ENCODE data around the gene CPXM2.

DNA sequence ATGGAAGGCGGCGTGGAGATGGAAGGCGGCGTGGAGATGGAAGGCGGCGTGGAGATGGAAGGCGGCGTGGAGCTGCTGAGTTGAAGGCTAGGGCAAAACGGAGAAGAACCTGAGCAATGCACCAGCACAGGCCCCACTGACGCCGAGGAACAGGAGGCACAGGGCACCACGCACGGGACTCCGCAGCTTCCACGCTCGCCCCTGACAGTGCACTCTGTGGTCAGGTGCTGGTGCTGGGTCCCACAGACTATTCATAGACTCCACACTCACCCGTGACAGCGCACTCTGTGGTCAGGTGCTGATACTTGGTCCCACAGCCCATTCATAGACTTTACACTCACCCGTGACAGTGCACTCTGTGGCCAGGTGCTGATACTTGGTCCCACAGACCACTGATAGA, 34.0 kb downstream of the CPXM2 start:
- no peak for TF ChIP-seq EZH2 (IDR thresholded peaks at IDR 0.05; ENCODE audit: low read length, missing control alignments)
- TF ChIP-seq, protein P1, sequence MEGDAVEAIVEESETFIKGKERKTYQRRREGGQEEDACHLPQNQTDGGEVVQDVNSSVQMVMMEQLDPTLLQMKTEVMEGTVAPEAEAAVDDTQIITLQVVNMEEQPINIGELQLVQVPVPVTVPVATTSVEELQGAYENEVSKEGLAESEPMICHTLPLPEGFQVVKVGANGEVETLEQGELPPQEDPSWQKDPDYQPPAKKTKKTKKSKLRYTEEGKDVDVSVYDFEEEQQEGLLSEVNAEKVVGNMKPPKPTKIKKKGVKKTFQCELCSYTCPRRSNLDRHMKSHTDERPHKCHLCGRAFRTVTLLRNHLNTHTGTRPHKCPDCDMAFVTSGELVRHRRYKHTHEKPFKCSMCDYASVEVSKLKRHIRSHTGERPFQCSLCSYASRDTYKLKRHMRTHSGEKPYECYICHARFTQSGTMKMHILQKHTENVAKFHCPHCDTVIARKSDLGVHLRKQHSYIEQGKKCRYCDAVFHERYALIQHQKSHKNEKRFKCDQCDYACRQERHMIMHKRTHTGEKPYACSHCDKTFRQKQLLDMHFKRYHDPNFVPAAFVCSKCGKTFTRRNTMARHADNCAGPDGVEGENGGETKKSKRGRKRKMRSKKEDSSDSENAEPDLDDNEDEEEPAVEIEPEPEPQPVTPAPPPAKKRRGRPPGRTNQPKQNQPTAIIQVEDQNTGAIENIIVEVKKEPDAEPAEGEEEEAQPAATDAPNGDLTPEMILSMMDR (conservative IDR thresholded peaks at IDR 0.05 in 1 of 2, IDR thresholded peaks at IDR 0.05 in 1 of 2; ENCODE audit: low read depth in 1 of 2, low read length in 2 of 2), result no peak
